DND-41 (cell line): Measurements from ENCODE around the gene KCNE5.

ENCODE experiments used
- CTCF ChIP-seq: IDR thresholded peaks from 2 replicates; pipeline ENCODE4 v1.5.1; 2012; ENCODE audit warnings: borderline replicate concordance, low read length, moderate library complexity, mild to moderate bottlenecking; ENCODE audit not compliant: poor library complexity, severe bottlenecking; ENCODE audit errors: extremely low read depth
- EZH2 ChIP-seq: IDR thresholded peaks from 3 replicates; pipeline ENCODE4 v1.6.1; 2012; ENCODE audit warnings: borderline replicate concordance, low read depth, mild to moderate bottlenecking, moderate library complexity, low read length, inconsistent platforms; ENCODE audit not compliant: severe bottlenecking

- no peak for TF ChIP-seq EZH2
- TF ChIP-seq CTCF = no peak
Observed at GRCh38 chrX:109638158-109638557, 13.2 kb upstream of the KCNE5 start.
